Eye (tissue), 1 donor: Measurements from ENCODE around the gene FMOD.

ENCODE experiments used
- DNase-seq: peaks from one replicate; pipeline ENCODE4 v3.0.0-alpha.2; 2015

Gene FMOD

GRCh38 chr1:203351037-203351625 is at the start of gene FMOD:
Gene FMOD (minus strand): TSS chr1:203351122. CDS start chr1:203348270, 2,852 bp downstream.
- DNase-seq = peak; percentile 74

GRCh38 chr1:203396595-203397194 is 45.8 kb upstream of the FMOD start:
- no peak for DNase-seq

- no peak for DNase-seq
These were observed 44.8 kb upstream of the FMOD start for GRCh38 chr1:203395751-203396150.

- DNase-seq = no peak
These were observed 39.4 kb upstream of the FMOD start for GRCh38 chr1:203390298-203390697.

- no peak for DNase-seq
These were observed 37.8 kb upstream of the FMOD start for GRCh38 chr1:203388683-203389082.

GRCh38 chr1:203382026-203382425 is 31.1 kb upstream of the FMOD start:
- DNase-seq = no peak

DNA sequence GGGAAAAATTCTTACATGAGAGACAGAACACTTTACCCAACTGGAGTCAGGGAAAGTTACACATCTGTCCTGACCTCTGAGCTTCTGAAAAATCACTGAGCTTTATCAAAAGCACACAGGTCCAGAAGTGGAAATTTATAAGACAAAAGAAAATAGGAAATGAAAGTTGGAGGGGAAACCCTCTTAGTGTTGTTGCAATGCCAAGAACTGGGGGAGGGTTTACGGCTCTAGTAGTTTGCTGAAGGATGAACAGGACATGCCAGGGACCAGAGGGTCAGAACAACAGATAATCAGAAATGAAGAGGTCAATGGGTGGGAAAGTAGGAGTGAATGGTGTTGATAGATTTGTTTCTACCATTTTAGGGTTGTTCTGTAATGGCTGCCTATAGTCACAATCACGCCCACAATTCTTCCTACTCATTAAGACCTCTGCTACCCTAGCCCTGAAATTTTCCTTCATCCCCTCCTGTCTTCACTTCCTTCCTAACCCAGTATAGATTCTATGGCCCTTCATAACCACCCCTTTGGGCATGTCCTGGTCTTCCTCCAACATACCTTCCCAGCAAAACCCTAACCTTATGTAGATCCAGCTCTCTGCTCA is 30.3 kb upstream of the FMOD start:
- DNase-seq = no peak

DNA sequence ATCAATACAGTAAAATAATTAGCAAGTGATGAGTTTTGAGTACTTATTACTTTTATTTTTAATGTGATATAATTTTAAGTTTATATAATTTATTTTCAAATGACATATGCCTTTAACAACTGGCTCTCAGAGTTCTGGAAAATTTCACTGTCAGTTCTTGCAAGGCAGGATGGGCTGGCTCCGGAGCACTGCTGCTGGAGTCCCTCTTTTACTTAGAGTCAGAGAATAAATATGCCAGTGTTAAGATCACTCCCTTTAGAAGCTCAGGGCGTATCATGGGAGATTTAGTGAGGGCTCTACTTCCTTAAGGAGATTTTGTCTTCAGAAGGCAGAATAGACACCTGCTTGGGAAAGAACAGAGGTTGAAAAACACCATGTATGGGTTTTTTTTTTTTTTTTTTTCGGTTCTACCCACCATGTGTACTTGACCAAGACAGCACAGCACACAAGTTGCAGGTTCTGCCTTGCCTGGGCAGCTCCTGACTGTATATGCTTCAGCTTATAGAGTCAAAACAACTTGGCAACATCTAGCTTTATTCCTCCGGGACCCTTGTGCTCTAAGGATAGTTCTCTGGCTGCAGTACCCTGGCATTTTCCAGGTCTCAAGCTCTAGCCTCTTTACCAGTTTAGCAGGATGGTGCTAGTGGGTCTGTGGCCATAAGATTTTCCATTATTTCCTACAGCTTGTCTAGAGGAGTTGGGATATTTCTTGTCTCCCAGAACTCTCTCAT is 29.7 kb upstream of the FMOD start:
- no peak for DNase-seq

DNA sequence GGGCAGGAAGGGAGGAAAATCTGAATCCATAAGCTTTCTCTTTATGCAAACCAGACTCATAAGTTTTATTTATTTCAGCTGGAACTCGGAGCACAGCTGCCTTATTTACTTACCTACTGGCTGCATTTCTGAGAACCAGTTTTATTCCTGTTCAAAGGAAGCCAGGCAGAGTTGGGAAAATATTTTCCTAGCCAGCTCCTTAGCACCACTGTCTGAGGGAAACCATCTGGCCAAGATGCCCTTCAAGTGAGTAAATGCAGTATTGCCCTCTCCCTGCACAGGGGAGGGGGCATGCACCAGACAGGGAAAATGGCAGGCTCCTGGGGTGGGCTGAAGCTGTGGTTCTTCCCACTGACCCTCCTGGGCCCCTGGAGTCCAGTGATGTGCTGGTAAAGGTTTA is 28.9 kb upstream of the FMOD start:
- DNase-seq = no peak

DNA sequence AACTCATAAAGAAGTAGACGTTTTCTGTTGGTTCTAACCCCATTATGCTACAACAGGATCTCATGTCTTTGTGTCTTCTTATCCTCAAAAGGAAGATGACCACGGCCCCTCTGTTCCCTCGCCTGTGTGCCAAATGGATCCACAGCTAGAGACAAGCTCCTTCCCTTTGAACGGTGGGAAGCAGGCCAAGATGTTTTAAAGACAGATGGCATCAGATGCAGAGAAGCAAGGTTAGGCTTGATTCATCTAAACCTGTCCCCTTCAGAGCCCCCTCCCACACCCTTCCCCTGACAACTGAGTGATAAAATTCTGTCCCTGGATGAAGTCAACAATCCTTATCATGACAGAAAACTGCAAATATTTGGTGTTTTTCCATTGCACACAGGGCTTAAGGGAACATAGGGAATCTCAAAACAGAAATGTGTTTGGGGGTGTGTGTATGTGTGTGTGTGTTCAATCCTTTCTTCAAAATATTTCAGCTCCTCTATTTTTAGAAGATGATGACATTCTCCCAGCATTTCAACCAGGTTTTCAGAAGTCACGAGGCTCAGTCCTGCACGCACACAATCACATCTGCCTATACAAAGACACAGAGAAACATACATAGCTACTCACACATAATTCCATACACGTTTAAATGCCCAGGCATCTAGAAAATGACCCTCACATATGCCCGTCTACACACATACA is 27.8 kb upstream of the FMOD start:
- no peak for DNase-seq

DNA sequence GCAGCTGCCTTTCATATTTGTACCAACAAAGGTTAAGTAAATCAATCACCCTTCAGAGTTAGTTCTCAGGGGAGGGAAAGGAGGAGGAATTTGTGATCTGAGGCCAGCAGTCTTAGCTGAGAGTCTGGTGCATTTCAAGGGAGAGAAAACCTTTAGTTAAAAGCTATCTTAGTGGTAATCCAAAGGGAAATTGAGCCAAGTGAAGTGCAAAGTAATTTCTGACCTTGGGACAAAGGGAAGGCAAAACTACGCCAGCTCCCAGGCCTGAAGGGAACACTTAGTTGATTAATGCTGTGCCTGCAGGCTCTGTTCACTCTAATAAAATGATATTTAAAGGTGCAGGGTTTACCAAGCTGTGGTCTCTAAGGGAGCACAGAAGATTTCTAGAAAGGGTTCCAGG is 23.1 kb upstream of the FMOD start:
- DNase-seq = peak; percentile 57

- no peak for DNase-seq
These were observed 22.1 kb upstream of the FMOD start for GRCh38 chr1:203373002-203373401.

DNA sequence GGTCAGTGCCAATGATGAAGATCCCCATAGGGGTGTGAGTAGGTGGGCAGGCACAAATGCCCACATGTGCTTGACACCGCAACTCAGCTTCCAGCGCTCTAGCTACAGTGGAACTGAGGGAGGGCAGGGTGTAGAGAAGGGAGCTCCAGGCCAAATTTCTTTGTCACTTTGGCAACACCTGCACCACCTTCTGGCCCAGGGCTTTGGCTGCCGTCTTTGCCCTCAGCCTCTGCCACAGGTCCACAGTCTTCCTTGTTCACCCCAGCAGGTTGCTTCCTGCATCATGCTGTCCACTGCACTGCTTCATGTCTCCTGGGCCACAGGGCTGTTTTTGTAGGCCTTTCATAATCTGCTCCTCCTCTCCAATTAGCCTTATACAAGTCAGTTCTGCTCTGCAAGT is 20.4 kb upstream of the FMOD start:
- DNase-seq = no peak

- DNase-seq = no peak
These were observed 18.7 kb upstream of the FMOD start for GRCh38 chr1:203369666-203370065.

DNA sequence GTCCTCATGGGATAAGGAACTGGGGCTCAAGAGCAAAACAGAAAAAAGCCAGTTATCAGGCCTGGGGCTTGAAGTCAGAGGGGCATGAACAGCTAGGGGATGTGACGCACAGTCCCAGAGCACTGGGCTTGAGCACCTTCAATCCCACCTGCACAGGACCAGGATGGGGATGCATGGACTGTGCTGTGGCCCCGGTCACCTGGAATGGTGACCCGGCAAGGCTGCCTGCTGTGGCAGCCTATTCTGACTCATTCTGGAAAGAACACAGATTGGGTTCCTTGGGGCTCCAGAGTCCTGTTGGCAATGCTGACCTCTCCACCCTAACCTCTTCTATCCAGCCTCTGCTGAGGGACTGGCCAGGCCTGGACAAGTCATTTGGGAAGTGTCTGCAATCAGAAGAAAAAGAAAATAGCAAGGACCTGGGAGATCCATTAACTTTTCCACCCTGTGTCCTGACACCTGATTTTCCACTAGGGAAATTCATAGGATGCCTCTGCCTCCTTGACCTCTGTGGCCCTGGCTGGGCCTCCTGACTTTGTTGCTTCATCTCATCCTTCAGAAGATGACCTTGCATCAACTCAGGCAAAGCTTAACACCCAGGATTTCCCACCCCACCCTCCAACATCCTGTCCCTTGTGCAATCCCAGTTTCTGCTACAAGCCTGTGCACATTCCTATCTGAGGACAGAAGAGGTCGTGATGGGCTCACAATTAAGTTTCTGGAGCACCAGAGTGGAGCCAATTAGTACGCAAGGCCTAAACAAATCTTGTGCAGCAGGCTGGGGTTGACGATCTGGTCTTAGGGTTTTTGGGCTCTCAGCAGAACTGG is 17.9 kb upstream of the FMOD start:
- peak; percentile 48 for DNase-seq

DNA sequence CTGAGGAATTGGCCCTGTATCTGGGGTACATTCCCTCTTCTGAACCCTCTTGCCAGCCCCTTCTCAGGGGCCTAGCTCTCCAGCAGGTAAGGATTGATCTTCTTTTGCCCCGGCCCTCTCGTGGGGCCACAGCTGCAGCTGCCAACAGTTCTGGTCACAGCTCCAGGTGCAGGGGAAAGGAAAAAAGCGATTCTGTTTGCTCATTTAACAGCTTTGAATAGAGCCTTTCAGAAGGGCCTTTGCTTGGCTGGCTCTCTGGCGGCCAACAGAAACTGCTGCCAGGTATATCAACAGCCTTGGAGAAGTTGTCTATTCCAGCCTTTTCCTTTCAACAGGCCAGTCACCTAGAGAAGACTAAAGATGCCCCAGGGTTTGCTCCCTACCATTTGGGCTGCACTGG is 16.1 kb upstream of the FMOD start:
- no peak for DNase-seq

DNA sequence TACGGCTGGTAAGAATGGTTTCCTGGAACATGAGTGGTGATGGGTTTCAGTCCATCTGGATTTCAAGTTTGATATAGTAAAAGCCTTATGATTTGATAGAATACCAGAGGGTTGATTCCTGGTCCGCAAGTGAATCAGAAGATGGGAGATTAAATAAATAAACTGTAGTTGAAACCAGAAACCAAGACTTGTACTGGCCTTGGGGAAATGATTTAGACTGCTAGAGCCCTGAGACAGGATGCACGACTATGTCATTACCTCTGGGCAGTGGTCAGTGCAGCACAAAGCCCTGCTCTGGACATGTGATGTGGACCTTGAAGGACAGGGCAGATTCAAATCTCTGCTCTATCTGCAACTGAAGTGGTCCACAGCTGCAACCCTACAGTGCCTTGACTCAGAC is 15.6 kb upstream of the FMOD start:
- DNase-seq = no peak

DNA sequence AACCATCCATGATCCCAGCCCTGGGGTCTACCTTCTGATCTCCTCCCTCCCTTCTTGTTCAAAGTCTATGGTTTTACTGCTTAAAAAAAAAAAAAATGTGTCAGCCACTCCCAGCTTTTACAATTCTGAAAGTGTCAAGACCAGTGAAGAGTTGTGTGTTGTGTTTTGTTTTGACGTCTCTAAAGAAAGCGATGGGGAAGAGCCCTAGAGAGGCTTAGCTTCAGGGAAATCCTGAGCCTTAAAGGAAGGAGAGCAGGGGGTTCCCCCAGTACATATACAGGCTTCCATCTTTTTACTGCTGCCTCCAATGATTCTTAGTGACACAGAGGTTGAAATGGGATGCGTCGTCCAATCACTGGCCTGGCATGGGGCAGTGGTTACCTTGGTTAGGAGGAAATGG is 13.9 kb upstream of the FMOD start:
- no peak for DNase-seq

GRCh38 chr1:203364094-203364801 is 13.3 kb upstream of the FMOD start:
- DNase-seq = peak; percentile 68

DNA sequence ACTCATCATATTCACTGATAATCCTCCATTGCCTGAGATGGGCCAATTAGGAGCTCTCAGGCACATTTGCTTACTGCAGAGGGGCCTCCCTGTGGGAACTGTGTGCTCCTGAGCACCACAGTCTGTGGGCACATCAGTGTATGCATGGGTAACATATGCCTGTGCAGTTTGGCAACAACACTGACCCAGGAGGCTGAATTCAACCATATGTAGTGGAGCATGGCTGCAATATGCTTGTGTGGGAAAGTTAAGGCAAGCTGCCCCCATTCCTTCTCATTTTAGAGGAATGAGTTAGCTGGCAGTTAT is 11.8 kb upstream of the FMOD start:
- no peak for DNase-seq

DNA sequence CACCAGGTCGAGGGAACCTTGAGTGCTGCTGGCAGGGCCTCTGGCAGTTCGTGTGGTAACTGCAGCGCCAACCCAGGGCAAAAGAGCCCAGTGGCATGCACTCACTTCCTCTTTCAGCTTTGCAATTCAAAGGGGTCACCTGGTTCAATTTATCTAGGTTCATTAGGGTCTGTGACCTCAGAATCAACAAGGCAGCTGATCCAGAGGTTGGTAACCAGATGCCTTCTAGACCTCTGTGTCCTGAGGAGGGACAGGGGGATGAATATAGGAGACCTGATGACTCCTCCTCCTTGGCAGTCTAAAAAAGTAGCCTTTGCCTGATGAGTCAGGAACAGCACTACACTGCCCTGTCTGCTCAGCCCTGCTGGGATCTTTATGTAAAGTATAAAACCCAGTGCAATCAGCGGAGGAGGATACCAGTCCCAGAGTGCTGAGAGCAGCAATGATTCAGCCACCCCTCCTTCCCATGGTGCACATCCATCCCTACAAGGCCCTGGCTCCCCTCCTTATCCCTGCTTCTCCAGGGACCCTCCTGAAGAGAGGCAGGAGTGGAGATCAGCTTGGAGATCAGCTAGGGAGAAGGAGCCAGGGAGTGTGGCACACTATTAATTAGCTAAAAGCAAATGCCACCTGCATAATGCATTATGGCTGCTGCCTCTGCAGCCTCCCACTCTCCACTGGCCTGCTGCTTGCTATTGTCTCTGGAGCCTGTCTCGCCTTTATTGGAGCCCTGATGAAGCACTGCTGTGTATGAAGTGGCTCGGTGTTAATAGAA is 11.2 kb upstream of the FMOD start:
- no peak for DNase-seq
